BJ (cell line): ENCODE measurements around the gene TMEM243. TPM values are rescaled to one million over a fixed set of nuclear protein-coding genes. Genes with fewer than 3 reads are reported as not detected.

Experiments
- CTCF ChIA-PET: fragments of 350-600 bp; formaldehyde crosslinking; extraction: SDS; loops from one replicate; lab custom pipeline; 2021; ENCODE audit warnings: antibody characterized with exemption, inconsistent platforms; lab: Yijun Ruan, JAX
- POLR2A ChIA-PET: fragments of 300-600 bp; sonication (Branson Sonifier 250); formaldehyde crosslinking; extraction: SDS; loops from one replicate; lab custom pipeline; 2021; ENCODE audit warnings: antibody characterized with exemption; lab: Charles Lee
- DNase-seq: peaks from one replicate; pipeline ENCODE4 v3.0.0-alpha.2; 2011; ENCODE audit warnings: low read depth
- H3K27me3 ChIP-seq: 2 replicates; pipeline ENCODE4 v1.6.0; 2011; ENCODE audit warnings: low read length; ENCODE audit not compliant: control insufficient read depth, insufficient read depth
- H3K36me3 ChIP-seq: 2 replicates; pipeline ENCODE4 v1.5.1; 2011; ENCODE audit warnings: low read length; ENCODE audit not compliant: control insufficient read depth, insufficient read depth
- H3K4me3 ChIP-seq: 2 replicates; pipeline ENCODE4 v1.5.1; 2011; ENCODE audit warnings: low read depth, mild to moderate bottlenecking, control low read depth, low read length
- CTCF ChIP-seq: IDR thresholded peaks from 2 replicates; pipeline ENCODE4 v1.5.1; 2011; ENCODE audit warnings: low read depth, mild to moderate bottlenecking, control low read depth, inconsistent platforms, low read length, moderate library complexity; ENCODE audit not compliant: insufficient read depth
- polyA plus RNA-seq: library from polyadenylated mRNA; depleted of rRNA; stranded (reverse); fragments of >200 nt; gene quantifications from 2 replicates; pipeline ENCODE4 v1.2.3, GENCODE V29; 2011

TMEM243 gene
- polyA plus RNA-seq, 1 experiment: 23.6 TPM

- no peak for TF ChIP-seq CTCF
- DNase-seq: no peak
- Histone ChIP-seq H3K4me3 (no peak overlapping the region), H3K27me3 (no peaks in the 10 kb centered on the region), H3K36me3 (peaks cover 10% of the 10 kb centered on the region)
- ChIA-PET POLR2A (no interaction called here), CTCF (interaction anchor here (1.5 kb wide), 1 partner anchor 10 kb away, joined by 3 read pairs; no protein-coding TSS in a partner anchor)
Measured at GRCh38 chr7:87187120-87187519, 32.4 kb downstream of the TMEM243 start.

- POLR2A ChIA-PET: no interaction called here
- DNase-seq: no peak
- CTCF ChIA-PET: no interaction called here
- Histone ChIP-seq H3K36me3 (peaks cover 11% of the 10 kb centered on the region), H3K4me3 (no peak overlapping the region), H3K27me3 (no peaks in the 10 kb centered on the region)
- no peak for TF ChIP-seq CTCF
Measured at GRCh38 chr7:87179180-87179579, 40.4 kb downstream of the TMEM243 start.

GRCh38 chr7:87178320-87178719, 41.2 kb downstream of the TMEM243 start:
- DNase-seq: no peak
- no peak for TF ChIP-seq CTCF
- ChIA-PET POLR2A (no interaction called here), CTCF (interaction anchor here (0.6 kb wide), 1 partner anchor 14 kb away, joined by 4 read pairs; no protein-coding TSS in a partner anchor)
- H3K4me3 ChIP-seq: no peak overlapping the region
- no peaks in the 10 kb centered on the region for H3K27me3 ChIP-seq
- peaks cover 11% of the 10 kb centered on the region; the same call in 1 of the 2 replicates for H3K36me3 ChIP-seq

- Histone ChIP-seq H3K27me3 (no peaks in the 10 kb centered on the region), H3K36me3 (peaks cover 14% of the 10 kb centered on the region), H3K4me3 (no peak overlapping the region)
- no peak for TF ChIP-seq CTCF
- CTCF ChIA-PET: interaction anchor here (1.5 kb wide), 2 partner anchors 19 to 63 kb away, joined by 3 to 4 read pairs; no protein-coding TSS in a partner anchor
- POLR2A ChIA-PET: no interaction called here
- no peak for DNase-seq
Measured at GRCh38 chr7:87173471-87173870, 46.1 kb downstream of the TMEM243 start.

GRCh38 chr7:87171282-87171934, 48.1 kb downstream of the TMEM243 start:
- ChIA-PET POLR2A (no interaction called here), CTCF (interaction anchor here (0.8 kb wide), 1 partner anchor 259 kb away, joined by 3 read pairs; no protein-coding TSS in a partner anchor)
- H3K36me3 ChIP-seq: peaks cover 16% of the 10 kb centered on the region
- no peak for TF ChIP-seq CTCF
- no peak for DNase-seq
- H3K4me3 ChIP-seq: no peak overlapping the region
- H3K27me3 ChIP-seq: no peaks in the 10 kb centered on the region
